Measurements from ENCODE around the gene RAET1G.
"Not testable (repeated sequence)": the region's sequence is repeated elsewhere in the genome, so short reads cannot be mapped to it uniquely, and the experiment has no call there.

RAET1G gene

GRCh38 chr6:149910721-149911151, 12.2 kb downstream of the RAET1G start:
- FAIRE-seq = no peak

GRCh38 chr6:149909701-149910470, 13.0 kb downstream of the RAET1G start:
- no peak for FAIRE-seq

- FAIRE-seq = not testable (repeated sequence)
Observed at GRCh38 chr6:149908480-149908879, 14.4 kb downstream of the RAET1G start.

- no peak for FAIRE-seq
Observed at GRCh38 chr6:149907317-149907716, 15.6 kb downstream of the RAET1G start.

GRCh38 chr6:149906405-149906804, 16.5 kb downstream of the RAET1G start:
- no peak for FAIRE-seq

DNA sequence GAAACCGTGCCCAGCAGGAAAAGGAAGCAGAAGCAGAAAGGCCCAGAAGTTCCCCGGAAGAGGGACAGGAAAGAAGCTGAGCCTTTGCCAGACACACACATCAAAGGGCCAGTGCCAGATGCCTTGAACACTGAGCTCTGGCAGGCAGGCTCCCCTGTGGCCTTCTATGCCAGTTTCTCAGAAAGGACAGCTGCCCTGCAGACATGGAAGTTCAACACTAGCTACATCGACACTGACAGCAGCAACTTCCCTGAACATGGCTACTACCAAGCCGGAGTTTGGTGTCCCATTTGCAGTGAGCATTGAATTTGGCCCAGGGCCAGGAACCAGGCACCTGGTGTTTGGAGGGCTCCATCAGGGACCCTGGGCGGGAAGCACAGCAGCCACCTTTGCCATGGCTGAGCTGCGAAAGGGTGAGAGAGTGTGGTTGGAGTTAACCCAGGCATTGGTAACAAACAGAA, 17.0 kb downstream of the RAET1G start:
- no peak for FAIRE-seq

DNA sequence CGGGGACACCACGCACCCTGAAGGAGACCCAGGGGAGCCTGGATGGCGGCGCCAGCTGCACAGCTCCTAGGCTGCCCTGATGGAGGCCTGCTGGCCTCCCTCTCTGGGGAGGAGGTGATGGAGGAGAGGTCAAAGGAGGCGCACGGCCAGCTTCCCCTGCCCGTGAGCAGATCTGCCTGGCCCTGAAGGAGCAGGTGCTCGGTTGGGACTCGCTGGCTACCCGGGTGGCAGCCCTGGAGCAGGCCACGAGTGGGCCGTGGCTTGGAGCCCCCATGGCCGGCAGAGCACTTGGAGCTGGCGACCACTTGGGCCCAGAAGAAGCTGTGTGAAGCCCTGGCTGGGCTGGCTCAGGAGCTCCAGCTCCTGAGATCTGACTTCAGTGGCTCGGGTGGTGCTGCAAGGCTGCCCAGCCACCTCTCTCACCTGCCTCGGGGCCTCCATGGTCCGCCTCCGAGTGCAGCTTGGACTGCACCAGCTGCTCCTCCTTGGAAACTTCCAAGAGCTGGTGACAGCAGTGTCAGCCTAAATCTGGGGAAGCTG, 17.5 kb downstream of the RAET1G start:
- no peak for FAIRE-seq

- FAIRE-seq = no peak
Observed at GRCh38 chr6:149904661-149905370, 18.1 kb downstream of the RAET1G start.

DNA sequence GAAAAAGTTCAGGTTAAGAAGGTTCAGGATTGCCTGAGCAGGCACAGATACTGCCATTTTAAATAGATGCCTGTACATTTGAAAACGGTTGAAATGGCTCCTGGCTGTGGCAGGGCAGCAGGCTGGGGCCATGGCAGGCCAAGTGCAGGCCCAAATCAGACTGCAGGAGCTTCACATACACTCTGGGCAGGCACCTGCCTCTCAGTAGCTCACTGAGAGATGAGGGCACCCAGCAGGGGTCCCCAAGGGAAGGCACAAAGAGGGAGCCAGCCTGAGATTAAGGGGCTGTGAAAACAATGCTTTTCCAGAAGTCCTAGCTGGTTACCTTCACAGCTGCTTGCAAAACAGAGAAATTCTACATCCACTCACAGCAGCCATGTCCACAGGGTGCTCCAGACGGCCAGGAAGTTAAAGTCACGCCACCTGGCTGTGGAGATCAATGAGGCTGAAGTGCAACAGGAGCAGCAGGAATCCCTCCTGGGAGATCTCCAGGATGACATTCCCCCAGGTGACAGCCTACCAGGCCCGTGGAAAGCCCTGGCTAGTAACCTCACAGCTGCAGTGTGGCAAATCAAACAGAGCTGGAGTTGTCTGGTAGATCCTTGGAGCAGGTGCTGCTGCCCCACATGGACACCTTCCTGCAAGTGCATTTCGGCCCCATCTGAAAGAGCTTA, 18.8 kb downstream of the RAET1G start:
- FAIRE-seq = no peak

GRCh38 chr6:149901444-149902140, 21.3 kb downstream of the RAET1G start:
- FAIRE-seq = no peak

DNA sequence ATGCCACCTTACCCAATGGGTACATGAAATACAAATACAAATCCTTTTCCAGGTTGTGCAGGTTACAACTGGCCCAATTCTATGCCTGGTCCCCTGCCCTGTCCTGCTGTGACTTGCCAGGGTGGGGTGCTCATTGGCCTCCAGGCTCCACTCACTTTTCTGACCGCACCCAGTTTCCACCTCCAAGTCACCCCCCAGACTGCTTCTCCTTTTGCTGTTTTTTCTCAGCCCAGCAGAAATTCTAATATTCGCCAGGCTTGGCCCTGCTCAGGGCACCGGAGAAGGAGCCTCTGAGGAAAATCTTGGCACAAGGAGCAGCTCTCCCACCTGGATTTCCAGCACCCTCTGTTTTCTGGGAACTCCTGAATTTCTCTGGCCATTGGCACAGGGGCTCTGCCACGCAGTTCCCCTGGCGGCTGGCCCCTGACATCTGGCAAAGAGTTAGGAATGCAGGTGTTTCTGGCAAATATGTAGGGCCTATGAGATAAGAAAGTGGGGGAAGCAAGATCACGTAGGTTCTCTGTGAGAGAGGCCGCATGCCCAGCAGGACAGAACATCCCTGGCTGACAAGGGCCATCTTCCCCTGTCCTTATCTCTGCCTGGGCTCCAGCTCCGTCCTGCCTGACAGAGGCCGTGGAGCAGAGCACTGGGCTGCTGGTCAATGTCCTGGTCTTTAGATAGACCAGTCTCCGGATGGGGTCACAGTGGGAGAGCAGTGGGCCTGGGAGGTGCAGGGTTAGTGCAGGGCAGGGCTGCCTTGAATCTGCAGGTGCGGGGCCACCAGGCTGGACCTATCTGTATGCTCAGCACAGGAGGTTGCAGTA, 22.1 kb downstream of the RAET1G start:
- no peak for FAIRE-seq

GRCh38 chr6:149899926-149900619, 22.8 kb downstream of the RAET1G start:
- FAIRE-seq = no peak

- no peak for FAIRE-seq
Observed at GRCh38 chr6:149899486-149899885, 23.4 kb downstream of the RAET1G start.

GRCh38 chr6:149898966-149899365, 24.0 kb downstream of the RAET1G start:
- no peak for FAIRE-seq

DNA sequence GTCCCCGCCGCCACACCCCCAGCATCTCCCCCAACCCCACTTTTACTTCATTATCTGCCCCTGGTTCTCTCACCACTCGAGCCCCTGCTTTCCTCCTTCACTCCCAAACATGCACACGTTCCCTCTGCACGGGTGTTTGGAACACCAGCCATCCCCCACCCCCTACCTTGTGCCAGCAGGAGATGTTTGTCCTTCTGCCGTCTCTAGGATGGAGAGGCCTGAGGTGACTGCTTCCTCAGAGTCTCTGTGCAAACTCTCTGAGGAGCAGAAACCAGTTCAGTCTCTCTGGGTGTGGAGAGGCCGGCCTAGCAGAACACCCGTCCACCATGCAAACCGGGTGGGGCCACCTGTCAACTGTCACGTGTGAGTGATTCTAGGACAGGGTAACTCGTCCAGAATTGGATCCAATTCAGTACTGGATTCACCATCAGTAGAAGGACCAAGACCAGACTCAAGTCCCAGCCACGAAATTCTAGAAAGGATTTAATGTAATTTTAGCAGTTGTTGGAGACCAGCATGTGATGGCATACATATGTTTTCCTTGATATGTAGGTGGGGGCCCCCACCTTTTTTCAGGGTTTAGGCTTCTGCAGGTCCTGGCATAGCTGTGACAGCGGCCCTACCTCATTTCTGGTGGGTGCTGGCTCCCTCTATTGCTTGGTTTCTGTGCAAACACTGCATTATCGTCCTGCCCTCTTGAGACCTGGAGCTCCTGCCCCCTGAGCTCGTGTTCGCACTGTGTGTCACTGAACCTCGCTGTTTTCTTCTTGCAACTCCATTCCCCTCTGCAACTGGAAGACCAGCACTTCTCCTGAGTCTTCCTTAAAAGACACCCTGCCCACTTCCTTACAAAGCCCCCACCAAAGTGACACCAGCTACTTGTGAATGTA, 24.8 kb downstream of the RAET1G start, which contains the start of gene RAET1E:
TSS of gene RAET1E (minus strand) at position 259 of the 890 bp plus-strand sequence. CDS start 7,212 bp downstream, outside the sequence.
- no peak for FAIRE-seq

GRCh38 chr6:149897015-149897697, 25.8 kb downstream of the RAET1G start:
- FAIRE-seq = no peak

DNA sequence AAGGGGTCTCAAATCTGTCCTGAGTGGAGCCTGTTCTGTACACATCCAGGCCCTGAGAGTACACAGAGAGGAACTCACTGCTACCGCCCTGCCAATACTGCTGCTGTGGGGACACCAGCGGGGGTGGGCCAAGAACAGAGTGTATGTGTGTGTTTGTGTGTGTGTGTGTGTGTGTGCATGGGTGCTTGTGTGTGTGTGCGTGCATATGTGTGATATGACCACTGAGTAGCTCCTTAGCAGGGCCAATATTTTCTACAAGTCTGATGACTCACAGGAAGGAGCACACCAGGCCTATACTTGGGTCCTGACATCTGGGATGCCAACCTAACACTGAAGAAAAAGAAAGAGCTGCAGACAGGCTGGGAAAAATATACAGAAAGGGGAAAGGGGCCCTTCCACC, 26.4 kb downstream of the RAET1G start:
- FAIRE-seq = no peak

- no peak for FAIRE-seq
Observed at GRCh38 chr6:149895833-149896271, 27.1 kb downstream of the RAET1G start.

- no peak for FAIRE-seq
Observed at GRCh38 chr6:149895048-149895590, 27.8 kb downstream of the RAET1G start.
